Mucosa of rectum (tissue), 2 donors: Measurements from ENCODE around the gene RASSF8.

Source experiments
- H3K27ac ChIP-seq, 2 donors: one replicate each; pipeline ENCODE4 v1.7.0; 2013; ENCODE audit warnings: inconsistent platforms in 2 of 2, low read depth in 2 of 2, low read length in 2 of 2
- H3K27me3 ChIP-seq, 2 donors: one replicate each; pipeline ENCODE4 v1.7.0; 2013; ENCODE audit warnings: low read length in 2 of 2; ENCODE audit not compliant: control insufficient read depth in 2 of 2, insufficient read depth in 2 of 2
- H3K36me3 ChIP-seq, 2 donors: one replicate each; pipeline ENCODE4 v1.7.0; 2013; ENCODE audit warnings: low read length in 2 of 2; ENCODE audit not compliant: control insufficient read depth in 2 of 2, insufficient read depth in 2 of 2
- H3K4me1 ChIP-seq, 2 donors: one replicate each; pipeline ENCODE4 v1.7.0; 2013; ENCODE audit warnings: low read length in 2 of 2, mild to moderate bottlenecking in 1 of 2; ENCODE audit not compliant: control insufficient read depth in 2 of 2, insufficient read depth in 2 of 2
- H3K4me3 ChIP-seq, 2 donors: one replicate each; pipeline ENCODE4 v1.7.0; 2013; ENCODE audit warnings: low read length in 2 of 2
- H3K9ac ChIP-seq, 2 donors: one replicate each; pipeline ENCODE4 v1.7.0; 2013; ENCODE audit warnings: low read length in 2 of 2, low read depth in 1 of 2, mild to moderate bottlenecking in 1 of 2
- H3K9me3 ChIP-seq, 2 donors: one replicate each; pipeline ENCODE4 v1.7.0; 2013; ENCODE audit warnings: low read length in 2 of 2; ENCODE audit not compliant: control insufficient read depth in 2 of 2
- donor health status: healthy.
- donor health status: Normal muscosa, but diverticular disease.

RASSF8 gene

DNA sequence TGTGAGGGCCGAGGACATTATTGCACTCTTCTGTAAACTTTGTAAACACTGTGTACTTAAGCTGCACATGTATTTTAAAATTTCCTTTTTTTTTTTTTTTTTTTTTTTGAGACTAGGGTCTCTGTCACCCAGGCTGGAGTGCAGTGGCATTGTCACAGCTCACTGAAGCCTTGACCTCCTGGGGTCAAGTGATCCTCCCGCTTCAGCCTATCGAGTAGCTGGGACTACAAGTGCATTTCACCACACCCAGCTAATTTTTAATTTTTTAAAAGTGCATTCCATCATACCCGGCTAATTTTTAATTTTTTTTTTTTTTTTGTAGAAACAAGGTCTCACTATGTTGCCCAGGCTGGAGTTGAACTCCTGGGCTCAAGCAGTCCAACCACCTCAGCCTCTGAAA lies 42.4 kb downstream of the RASSF8 start:
- H3K36me3 ChIP-seq = no peaks in the 10 kb centered on the region
- H3K9me3 ChIP-seq = peaks cover 0 to 4% of the 10 kb centered on the region in 2 donors
- H3K27ac ChIP-seq = no peak overlapping the region
- no peak overlapping the region for H3K4me3 ChIP-seq
- no peak overlapping the region for H3K9ac ChIP-seq
- no peaks in the 10 kb centered on the region for H3K4me1 ChIP-seq
- H3K27me3 ChIP-seq = no peaks in the 10 kb centered on the region

DNA sequence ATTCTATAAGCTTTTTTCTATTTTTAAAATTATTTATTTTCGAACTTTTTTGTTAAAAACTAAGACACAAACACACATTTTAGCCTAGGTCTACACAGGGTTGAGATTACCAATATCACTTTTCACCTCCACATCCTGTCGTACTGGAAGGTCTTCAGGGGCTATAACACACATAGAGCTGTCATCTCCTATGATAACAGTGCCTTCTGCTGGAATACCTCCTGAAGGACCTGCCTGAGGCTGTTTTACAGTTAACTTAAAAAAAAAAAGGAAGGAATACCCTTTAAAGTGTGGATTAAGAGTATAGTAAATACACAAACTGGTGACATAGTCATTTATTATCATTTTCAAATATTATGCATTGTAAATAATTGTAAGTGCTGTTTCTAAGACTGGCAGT lies 43.0 kb downstream of the RASSF8 start:
- H3K9ac ChIP-seq = no peak overlapping the region
- H3K4me3 ChIP-seq = no peak overlapping the region
- no peak overlapping the region for H3K27ac ChIP-seq
- H3K4me1 ChIP-seq = no peaks in the 10 kb centered on the region
- no peaks in the 10 kb centered on the region for H3K27me3 ChIP-seq
- H3K9me3 ChIP-seq = peaks cover 0 to 4% of the 10 kb centered on the region in 2 donors
- no peaks in the 10 kb centered on the region for H3K36me3 ChIP-seq

- Histone ChIP-seq H3K36me3 (no peaks in the 10 kb centered on the region), H3K27me3 (no peaks in the 10 kb centered on the region), H3K9me3 (peaks cover 0 to 4% of the 10 kb centered on the region in 2 donors), H3K9ac (no peak overlapping the region), H3K27ac (no peak overlapping the region), H3K4me3 (no peak overlapping the region), H3K4me1 (no peaks in the 10 kb centered on the region)
Observed at GRCh38 chr12:26003065-26003464, 44.6 kb downstream of the RASSF8 start.

DNA sequence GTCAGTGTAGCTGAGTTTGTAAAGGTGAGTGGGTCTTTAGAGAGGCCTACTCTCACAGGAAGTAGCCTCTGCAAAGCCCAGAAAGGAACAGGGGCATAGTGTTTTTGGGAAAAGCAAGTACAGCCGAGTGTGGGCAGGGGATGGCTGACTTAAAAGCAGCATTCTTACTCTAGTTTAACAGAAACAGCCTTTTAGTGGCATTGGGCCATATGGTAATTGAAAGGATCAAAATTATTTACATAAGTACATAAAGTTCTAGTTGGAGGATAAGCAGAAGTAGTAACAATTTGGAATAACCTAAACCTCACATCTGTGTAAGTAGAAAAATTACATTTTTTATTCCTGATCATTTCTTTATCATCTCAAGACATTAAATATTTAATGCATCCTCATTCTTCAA lies 49.1 kb downstream of the RASSF8 start:
- Histone ChIP-seq H3K4me3 (no peak overlapping the region), H3K9me3 (peaks cover 0 to 4% of the 10 kb centered on the region in 2 donors), H3K27me3 (no peaks in the 10 kb centered on the region), H3K4me1 (no peaks in the 10 kb centered on the region), H3K9ac (no peak overlapping the region), H3K36me3 (no peaks in the 10 kb centered on the region), H3K27ac (no peak overlapping the region)

DNA sequence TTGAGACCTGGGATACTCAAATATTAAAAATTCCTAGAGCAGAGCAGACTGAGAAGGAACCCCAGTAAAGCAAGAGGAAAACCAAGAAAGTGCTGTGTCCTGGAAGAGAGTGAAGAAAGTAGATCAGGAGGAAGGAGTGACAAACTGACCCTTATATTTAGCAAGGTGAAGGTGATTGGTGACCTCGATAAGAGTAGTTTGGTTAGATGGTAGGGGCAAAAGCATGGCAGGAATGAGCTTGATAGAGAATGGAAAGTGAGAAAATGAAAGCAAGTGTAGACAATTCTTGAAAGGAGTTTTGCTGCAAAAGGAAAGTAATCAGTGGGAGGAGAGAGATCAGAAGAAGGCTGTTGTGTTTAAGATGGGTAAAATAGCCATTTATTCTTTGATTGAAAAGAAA lies 51.1 kb downstream of the RASSF8 start:
- no peaks in the 10 kb centered on the region for H3K36me3 ChIP-seq
- H3K9me3 ChIP-seq = no peaks in the 10 kb centered on the region
- H3K27ac ChIP-seq = no peak overlapping the region

GRCh38 chr12:26010293-26010821 lies 51.9 kb downstream of the RASSF8 start:
- H3K9ac ChIP-seq = no peak overlapping the region
- H3K27ac ChIP-seq = no peak overlapping the region
- no peaks in the 10 kb centered on the region for H3K27me3 ChIP-seq
- no peak overlapping the region for H3K4me3 ChIP-seq
- no peaks in the 10 kb centered on the region for H3K4me1 ChIP-seq
- H3K9me3 ChIP-seq = no peaks in the 10 kb centered on the region
- no peaks in the 10 kb centered on the region for H3K36me3 ChIP-seq

More for the DNA sequence above, 51.1 kb downstream of the RASSF8 start:
- H3K27me3 ChIP-seq = no peaks in the 10 kb centered on the region
- no peaks in the 10 kb centered on the region for H3K4me1 ChIP-seq
- no peak overlapping the region for H3K9ac ChIP-seq
- no peak overlapping the region for H3K4me3 ChIP-seq

DNA sequence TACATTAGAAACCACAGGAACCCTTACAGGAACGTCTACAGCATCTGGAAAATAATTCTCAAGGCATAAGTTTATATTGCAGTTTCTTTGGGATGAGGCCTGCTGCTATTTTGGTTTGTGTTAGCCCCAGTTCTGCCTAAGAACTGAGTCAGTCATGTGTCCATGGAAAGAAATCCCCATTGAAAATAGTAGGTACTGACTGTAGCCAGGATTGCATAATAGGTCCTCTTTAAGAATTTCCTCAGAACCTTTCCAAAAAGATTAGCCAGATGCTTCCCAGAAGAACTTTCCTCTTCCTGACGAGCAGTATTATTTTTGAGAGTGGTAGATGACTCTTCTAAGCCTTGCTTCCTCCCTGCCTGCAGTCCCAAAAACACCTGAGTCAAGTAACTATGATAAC lies 52.6 kb downstream of the RASSF8 start:
- Histone ChIP-seq H3K9me3 (no peaks in the 10 kb centered on the region), H3K4me1 (no peaks in the 10 kb centered on the region), H3K9ac (no peak overlapping the region), H3K27me3 (no peaks in the 10 kb centered on the region), H3K27ac (no peak overlapping the region), H3K4me3 (no peak overlapping the region), H3K36me3 (no peaks in the 10 kb centered on the region)

GRCh38 chr12:26014085-26014484 lies 55.6 kb downstream of the RASSF8 start:
- no peaks in the 10 kb centered on the region for H3K36me3 ChIP-seq
- H3K27ac ChIP-seq = no peak overlapping the region
- H3K4me3 ChIP-seq = no peak overlapping the region
- H3K27me3 ChIP-seq = no peaks in the 10 kb centered on the region
- no peak overlapping the region for H3K9ac ChIP-seq
- no peaks in the 10 kb centered on the region for H3K9me3 ChIP-seq
- no peaks in the 10 kb centered on the region for H3K4me1 ChIP-seq

- Histone ChIP-seq H3K36me3 (no peaks in the 10 kb centered on the region), H3K9ac (no peak overlapping the region), H3K9me3 (no peaks in the 10 kb centered on the region), H3K27me3 (no peaks in the 10 kb centered on the region), H3K27ac (no peak overlapping the region), H3K4me3 (no peak overlapping the region), H3K4me1 (no peaks in the 10 kb centered on the region)
Observed at GRCh38 chr12:26016516-26016915, 58.0 kb downstream of the RASSF8 start.

DNA sequence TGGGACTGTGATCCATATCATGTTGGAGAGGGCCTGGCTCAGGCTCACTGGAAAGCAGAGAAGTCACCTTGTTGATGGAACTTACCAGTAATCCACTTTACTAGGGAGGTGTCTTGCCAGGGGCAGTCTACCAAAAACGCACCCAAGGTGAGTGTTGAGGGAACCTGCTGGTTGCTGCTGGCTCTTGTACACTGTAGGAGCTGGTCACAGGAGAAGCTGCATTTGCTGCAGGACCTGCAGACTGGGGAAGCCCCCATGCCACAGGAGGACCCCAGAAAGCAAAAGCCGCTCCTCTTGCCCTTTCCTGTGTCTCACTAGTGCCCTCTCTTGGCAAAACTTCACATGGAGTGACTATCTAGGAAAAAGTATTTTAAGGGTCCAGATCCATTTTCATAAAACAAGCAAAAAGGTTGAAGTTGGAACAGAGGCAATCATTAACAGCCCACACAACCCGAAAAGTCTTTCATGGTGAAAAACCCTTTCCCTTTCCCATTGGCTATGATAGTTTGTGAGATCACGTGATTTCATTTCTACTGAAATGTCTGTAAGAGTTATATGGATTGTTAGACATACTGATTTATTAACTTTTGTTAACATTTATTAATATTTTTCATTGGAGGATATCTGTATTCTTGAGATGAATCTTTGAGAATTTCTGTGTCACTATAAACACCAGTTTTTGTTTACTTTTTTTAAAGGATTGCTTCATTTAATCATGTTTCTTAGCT lies 59.2 kb downstream of the RASSF8 start:
- Histone ChIP-seq H3K27me3 (no peaks in the 10 kb centered on the region), H3K4me1 (no peaks in the 10 kb centered on the region), H3K4me3 (no peak overlapping the region), H3K9me3 (no peaks in the 10 kb centered on the region), H3K9ac (no peak overlapping the region), H3K27ac (no peak overlapping the region), H3K36me3 (no peaks in the 10 kb centered on the region)
